Measurements from ENCODE around the gene PRSS33.

Gene PRSS33

DNA sequence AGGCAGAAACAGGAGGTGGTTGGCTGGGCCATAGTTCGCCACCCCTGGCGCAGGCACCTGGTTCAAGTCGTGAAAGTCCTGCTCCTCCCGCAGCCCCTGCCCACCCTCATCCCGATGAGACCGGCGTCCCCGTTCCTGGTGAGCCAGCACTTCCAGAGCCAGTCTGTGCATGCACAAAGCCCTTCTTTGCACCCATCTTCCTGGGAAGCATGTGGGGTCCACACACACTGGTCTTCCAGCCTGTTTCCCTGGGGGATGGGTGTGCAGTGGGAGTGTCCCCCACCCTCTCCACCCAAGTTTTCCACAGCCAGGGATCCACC lies 41.1 kb upstream of the PRSS33 start:
- H3K36me3 ChIP-seq (ENCODE audit: control insufficient read depth, insufficient read depth, low read length) = no peaks in the 10 kb centered on the region
- no peaks in the 10 kb centered on the region for H3K9me3 ChIP-seq (ENCODE audit: control insufficient read depth, low read length)
- H3K4me1 ChIP-seq (ENCODE audit: control insufficient read depth, insufficient read depth, low read length, poor library complexity, severe bottlenecking) = no peaks in the 10 kb centered on the region
- no peak overlapping the region for H3K27ac ChIP-seq (ENCODE audit: insufficient read depth, low read length, poor library complexity, severe bottlenecking)
- H3K4me3 ChIP-seq (ENCODE audit: insufficient read depth, low read depth, low read length, poor library complexity, severe bottlenecking) = no peak overlapping the region
- H3K27me3 ChIP-seq (replicated peaks; ENCODE audit: control insufficient read depth, insufficient read depth, low read length, poor library complexity, severe bottlenecking) = no peaks in the 10 kb centered on the region
- no peak for DNase-seq

DNA sequence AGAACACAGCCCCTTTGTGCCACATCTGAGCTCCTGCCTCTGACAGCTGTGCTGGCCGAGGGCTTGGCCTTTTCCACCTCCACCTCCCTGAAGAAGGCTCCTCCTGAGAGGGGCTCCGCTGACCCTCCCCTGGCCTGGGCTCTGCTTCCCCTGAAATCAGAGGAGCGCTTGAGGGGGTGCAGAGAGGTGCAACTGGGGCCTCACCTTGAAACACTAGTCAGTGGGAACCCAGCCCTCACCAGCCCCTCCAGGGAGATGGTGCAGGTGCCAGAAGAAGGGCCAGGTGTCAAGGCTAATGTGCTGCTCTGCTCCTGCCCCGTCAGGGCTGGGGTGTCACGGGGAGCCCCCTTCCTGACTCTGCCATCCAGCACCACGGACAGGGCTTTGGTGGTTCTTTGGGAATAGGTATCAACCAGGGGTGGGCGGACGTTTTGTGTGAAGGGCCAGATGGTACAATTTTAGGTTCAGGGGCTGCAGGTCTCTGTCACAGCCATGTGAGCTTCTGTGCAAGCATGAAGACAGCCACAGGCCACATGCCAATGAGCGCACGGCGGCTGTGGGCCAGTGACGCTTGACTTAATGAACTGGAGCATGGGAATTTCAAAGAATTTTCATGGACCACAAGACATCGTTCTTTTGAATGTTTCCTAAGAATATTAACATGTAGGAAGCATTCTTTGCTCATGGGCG lies 40.6 kb upstream of the PRSS33 start:
- no peaks in the 10 kb centered on the region for H3K9me3 ChIP-seq (ENCODE audit: control insufficient read depth, low read length)
- no peaks in the 10 kb centered on the region for H3K4me1 ChIP-seq (ENCODE audit: control insufficient read depth, insufficient read depth, low read length, poor library complexity, severe bottlenecking)
- H3K27ac ChIP-seq (ENCODE audit: insufficient read depth, low read length, poor library complexity, severe bottlenecking) = no peak overlapping the region
- H3K4me3 ChIP-seq (ENCODE audit: insufficient read depth, low read depth, low read length, poor library complexity, severe bottlenecking) = no peak overlapping the region
- no peaks in the 10 kb centered on the region for H3K27me3 ChIP-seq (replicated peaks; ENCODE audit: control insufficient read depth, insufficient read depth, low read length, poor library complexity, severe bottlenecking)
- H3K36me3 ChIP-seq (ENCODE audit: control insufficient read depth, insufficient read depth, low read length) = no peaks in the 10 kb centered on the region
- no peak for DNase-seq

DNA sequence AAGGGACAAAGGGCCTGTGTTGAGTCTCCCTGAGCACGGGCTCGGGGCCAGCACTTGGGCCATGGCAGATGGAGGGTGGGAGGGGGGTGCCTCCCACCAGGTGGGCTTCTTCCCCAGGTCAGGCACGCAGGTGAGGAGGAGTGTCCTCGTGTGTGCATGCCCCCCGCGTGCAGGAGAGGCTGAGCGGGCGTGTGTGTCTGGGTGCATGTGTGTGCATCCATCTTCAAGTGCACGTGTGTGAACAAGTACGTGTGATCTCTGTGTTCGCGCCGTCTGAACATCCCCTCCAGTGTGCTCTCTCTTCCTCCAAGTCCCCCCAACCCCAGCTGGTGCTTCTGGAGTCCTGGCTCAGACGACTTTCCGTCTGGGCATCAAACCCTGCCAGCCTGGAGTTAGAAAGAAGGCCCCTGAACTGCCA lies 40.0 kb upstream of the PRSS33 start:
- DNase-seq = no peak
- H3K27ac ChIP-seq (ENCODE audit: insufficient read depth, low read length, poor library complexity, severe bottlenecking) = no peak overlapping the region
- H3K4me1 ChIP-seq (ENCODE audit: control insufficient read depth, insufficient read depth, low read length, poor library complexity, severe bottlenecking) = no peaks in the 10 kb centered on the region
- H3K9me3 ChIP-seq (ENCODE audit: control insufficient read depth, low read length) = no peaks in the 10 kb centered on the region
- no peak overlapping the region for H3K4me3 ChIP-seq (ENCODE audit: insufficient read depth, low read depth, low read length, poor library complexity, severe bottlenecking)
- no peaks in the 10 kb centered on the region for H3K27me3 ChIP-seq (replicated peaks; ENCODE audit: control insufficient read depth, insufficient read depth, low read length, poor library complexity, severe bottlenecking)
- H3K36me3 ChIP-seq (ENCODE audit: control insufficient read depth, insufficient read depth, low read length) = no peaks in the 10 kb centered on the region

DNA sequence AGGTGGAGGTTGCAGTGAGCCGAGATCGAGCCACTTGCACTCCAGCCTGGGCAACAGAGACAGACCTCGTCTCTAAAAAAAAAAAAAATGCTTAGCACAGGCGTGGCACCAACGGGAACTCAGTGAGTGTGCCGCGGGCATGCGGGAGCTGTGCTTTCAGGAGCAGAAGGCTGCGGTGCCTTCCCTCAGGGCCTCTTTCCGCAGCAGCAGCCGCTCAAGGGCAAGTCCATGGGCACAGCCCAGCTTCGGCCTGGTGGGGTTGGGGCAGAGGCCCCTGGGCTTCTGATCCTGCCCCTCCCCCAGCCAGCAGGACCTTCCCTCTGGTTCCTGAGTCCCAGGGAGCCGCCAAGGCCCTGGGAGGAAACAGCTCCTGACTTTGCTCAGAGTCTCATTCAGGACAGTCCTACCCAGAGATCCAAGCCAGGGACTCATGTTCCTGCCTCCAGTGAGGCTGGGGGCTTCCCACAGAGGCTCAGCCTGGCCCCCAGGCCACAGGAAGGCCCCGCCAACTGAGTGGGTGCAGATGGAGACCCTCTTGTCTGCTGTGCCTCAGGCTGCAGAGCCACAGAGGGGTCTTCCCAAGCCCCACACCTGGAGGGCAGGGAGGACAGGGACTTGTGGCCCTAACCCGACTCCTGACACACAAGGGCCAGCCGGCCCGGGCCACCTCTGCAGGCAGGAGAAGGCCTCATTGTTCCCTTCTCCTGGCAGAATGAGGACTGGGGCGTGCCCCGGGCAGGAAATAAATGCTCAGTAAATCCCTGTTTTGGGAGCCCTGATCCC lies 39.4 kb upstream of the PRSS33 start:
- Histone ChIP-seq H3K9me3 (ENCODE audit: control insufficient read depth, low read length) (no peaks in the 10 kb centered on the region), H3K4me1 (ENCODE audit: control insufficient read depth, insufficient read depth, low read length, poor library complexity, severe bottlenecking) (no peaks in the 10 kb centered on the region), H3K27me3 (replicated peaks; ENCODE audit: control insufficient read depth, insufficient read depth, low read length, poor library complexity, severe bottlenecking) (no peaks in the 10 kb centered on the region), H3K36me3 (ENCODE audit: control insufficient read depth, insufficient read depth, low read length) (no peaks in the 10 kb centered on the region), H3K27ac (ENCODE audit: insufficient read depth, low read length, poor library complexity, severe bottlenecking) (no peak overlapping the region), H3K4me3 (ENCODE audit: insufficient read depth, low read depth, low read length, poor library complexity, severe bottlenecking) (no peak overlapping the region)
- DNase-seq = no peak

DNA sequence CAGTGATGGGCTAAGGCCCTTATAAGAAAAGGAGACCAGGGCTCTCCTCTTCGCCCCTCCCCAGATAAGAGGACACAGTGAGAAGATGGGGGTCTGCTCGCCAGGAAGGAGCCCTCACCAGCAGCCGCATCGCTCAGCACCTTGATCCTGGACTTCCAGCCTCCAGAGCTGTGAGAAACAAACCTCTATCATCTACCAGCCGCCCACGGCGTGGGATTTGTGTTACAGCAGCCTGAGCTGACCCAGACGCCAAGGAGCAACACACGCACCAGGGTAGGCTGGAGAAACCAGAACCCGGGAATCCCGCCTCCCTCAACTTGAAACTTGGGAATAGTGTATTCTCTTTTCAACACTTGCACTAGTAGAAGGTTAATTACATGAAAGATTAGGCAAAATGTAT lies 38.5 kb upstream of the PRSS33 start:
- Histone ChIP-seq H3K9me3 (ENCODE audit: control insufficient read depth, low read length) (no peaks in the 10 kb centered on the region), H3K4me3 (ENCODE audit: insufficient read depth, low read depth, low read length, poor library complexity, severe bottlenecking) (no peak overlapping the region), H3K27ac (ENCODE audit: insufficient read depth, low read length, poor library complexity, severe bottlenecking) (no peak overlapping the region), H3K36me3 (ENCODE audit: control insufficient read depth, insufficient read depth, low read length) (no peaks in the 10 kb centered on the region), H3K4me1 (ENCODE audit: control insufficient read depth, insufficient read depth, low read length, poor library complexity, severe bottlenecking) (no peaks in the 10 kb centered on the region), H3K27me3 (replicated peaks; ENCODE audit: control insufficient read depth, insufficient read depth, low read length, poor library complexity, severe bottlenecking) (no peaks in the 10 kb centered on the region)
- DNase-seq = no peak

DNA sequence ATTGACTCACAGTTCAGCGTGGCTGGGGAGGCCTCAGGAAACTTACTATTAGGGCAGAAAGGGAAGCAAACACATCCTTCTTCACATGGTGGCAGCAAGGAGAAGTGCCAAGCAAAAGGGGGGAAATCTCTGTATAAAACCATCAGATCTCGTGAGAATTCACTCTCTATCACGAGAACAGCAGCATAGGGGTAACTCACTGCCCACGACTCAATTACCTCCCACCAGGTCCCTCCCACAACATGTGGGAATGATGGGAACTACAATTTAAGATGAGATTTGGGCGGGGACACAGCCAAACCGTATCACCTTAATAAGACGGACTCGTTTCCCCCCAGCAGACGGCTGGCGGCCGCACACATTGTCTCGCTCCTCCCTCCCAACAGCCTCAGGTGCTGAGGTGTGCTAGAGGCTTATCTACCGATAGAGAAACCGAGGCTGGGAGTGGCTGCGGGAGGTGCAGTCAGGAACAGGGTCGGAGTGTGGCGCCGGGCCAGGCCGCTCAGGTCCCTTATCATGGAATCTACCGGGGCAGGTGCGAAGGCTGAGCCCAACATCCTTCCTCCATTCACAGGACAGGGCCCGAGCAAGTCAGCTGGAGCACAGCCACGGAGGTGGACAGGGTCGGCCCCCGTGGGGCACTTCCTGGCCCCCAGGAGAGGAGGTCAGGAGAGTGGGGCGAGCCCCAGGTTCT lies 37.8 kb upstream of the PRSS33 start:
- Histone ChIP-seq H3K27ac (ENCODE audit: insufficient read depth, low read length, poor library complexity, severe bottlenecking) (no peak overlapping the region), H3K4me1 (ENCODE audit: control insufficient read depth, insufficient read depth, low read length, poor library complexity, severe bottlenecking) (no peaks in the 10 kb centered on the region), H3K4me3 (ENCODE audit: insufficient read depth, low read depth, low read length, poor library complexity, severe bottlenecking) (no peak overlapping the region), H3K9me3 (ENCODE audit: control insufficient read depth, low read length) (no peaks in the 10 kb centered on the region), H3K36me3 (ENCODE audit: control insufficient read depth, insufficient read depth, low read length) (no peaks in the 10 kb centered on the region), H3K27me3 (replicated peaks; ENCODE audit: control insufficient read depth, insufficient read depth, low read length, poor library complexity, severe bottlenecking) (no peaks in the 10 kb centered on the region)
- no peak for DNase-seq

DNA sequence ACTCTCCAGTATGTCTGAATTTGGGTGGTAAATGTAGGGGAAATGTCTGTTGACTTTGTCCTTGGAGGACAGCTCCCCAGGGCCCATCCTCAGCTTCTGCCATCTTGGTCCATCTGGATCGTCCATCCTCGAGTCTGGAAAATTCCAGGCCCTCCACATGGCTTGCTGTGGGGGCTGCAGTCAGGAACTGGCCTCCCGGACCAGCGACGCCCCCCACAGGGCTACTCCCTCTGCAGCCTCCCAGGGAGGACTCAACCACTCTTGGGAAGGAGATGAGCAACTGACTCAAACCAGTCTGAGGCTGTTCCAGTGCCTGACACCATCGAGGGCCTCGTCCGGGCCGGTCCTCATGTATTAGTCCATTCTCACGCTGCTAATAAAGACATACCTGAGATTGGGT lies 37.3 kb upstream of the PRSS33 start:
- no peak overlapping the region for H3K27ac ChIP-seq (ENCODE audit: insufficient read depth, low read length, poor library complexity, severe bottlenecking)
- H3K36me3 ChIP-seq (ENCODE audit: control insufficient read depth, insufficient read depth, low read length) = no peaks in the 10 kb centered on the region
- no peaks in the 10 kb centered on the region for H3K4me1 ChIP-seq (ENCODE audit: control insufficient read depth, insufficient read depth, low read length, poor library complexity, severe bottlenecking)
- no peaks in the 10 kb centered on the region for H3K27me3 ChIP-seq (replicated peaks; ENCODE audit: control insufficient read depth, insufficient read depth, low read length, poor library complexity, severe bottlenecking)
- no peaks in the 10 kb centered on the region for H3K9me3 ChIP-seq (ENCODE audit: control insufficient read depth, low read length)
- H3K4me3 ChIP-seq (ENCODE audit: insufficient read depth, low read depth, low read length, poor library complexity, severe bottlenecking) = no peak overlapping the region
- DNase-seq = no peak

DNA sequence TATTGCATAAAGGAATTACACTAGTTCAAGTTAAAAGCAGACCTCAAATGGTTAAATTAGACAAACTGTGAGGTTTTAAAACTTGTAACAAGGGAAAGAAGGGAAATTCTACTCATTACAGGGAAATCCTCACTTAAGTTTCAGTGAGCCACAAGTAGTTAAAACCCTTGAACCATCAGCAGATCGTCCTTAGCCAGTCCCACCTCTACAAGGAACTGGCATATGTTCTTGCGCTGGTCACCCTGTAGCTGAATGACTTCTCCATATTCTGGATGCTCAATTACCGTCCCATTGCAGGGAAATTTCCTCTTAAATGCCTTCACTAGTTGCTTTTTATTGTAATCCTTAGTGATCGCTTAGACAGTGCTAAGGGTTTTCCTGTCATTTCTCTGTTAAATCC lies 35.1 kb upstream of the PRSS33 start:
- Histone ChIP-seq H3K4me1 (ENCODE audit: control insufficient read depth, insufficient read depth, low read length, poor library complexity, severe bottlenecking) (no peaks in the 10 kb centered on the region), H3K27ac (ENCODE audit: insufficient read depth, low read length, poor library complexity, severe bottlenecking) (no peak overlapping the region), H3K9me3 (ENCODE audit: control insufficient read depth, low read length) (no peaks in the 10 kb centered on the region), H3K27me3 (replicated peaks; ENCODE audit: control insufficient read depth, insufficient read depth, low read length, poor library complexity, severe bottlenecking) (peaks cover 3% of the 10 kb centered on the region), H3K4me3 (ENCODE audit: insufficient read depth, low read depth, low read length, poor library complexity, severe bottlenecking) (no peak overlapping the region), H3K36me3 (ENCODE audit: control insufficient read depth, insufficient read depth, low read length) (no peaks in the 10 kb centered on the region)
- no peak for DNase-seq

DNA sequence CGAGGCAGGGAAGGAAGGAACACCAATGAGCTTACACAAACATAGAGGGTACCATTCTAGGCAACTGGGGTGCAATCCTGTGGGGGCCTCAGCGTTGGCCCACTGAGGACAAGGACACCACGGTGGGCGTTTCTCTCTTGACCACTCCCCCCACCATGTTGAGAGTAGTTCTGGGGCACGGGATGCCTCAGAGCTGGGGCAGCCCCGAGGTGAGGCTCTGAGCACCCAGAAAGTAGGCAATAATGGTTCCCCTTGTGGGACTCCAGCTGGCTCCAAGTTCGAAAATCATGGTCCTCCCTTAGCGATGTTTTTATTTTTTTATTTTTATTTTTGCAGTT lies 34.8 kb upstream of the PRSS33 start:
- no peak for DNase-seq
- H3K4me3 ChIP-seq (ENCODE audit: insufficient read depth, low read depth, low read length, poor library complexity, severe bottlenecking) = no peak overlapping the region
- no peak overlapping the region for H3K27ac ChIP-seq (ENCODE audit: insufficient read depth, low read length, poor library complexity, severe bottlenecking)
- no peaks in the 10 kb centered on the region for H3K4me1 ChIP-seq (ENCODE audit: control insufficient read depth, insufficient read depth, low read length, poor library complexity, severe bottlenecking)
- peaks cover 3% of the 10 kb centered on the region for H3K27me3 ChIP-seq (replicated peaks; ENCODE audit: control insufficient read depth, insufficient read depth, low read length, poor library complexity, severe bottlenecking)
- no peaks in the 10 kb centered on the region for H3K9me3 ChIP-seq (ENCODE audit: control insufficient read depth, low read length)
- H3K36me3 ChIP-seq (ENCODE audit: control insufficient read depth, insufficient read depth, low read length) = no peaks in the 10 kb centered on the region

DNA sequence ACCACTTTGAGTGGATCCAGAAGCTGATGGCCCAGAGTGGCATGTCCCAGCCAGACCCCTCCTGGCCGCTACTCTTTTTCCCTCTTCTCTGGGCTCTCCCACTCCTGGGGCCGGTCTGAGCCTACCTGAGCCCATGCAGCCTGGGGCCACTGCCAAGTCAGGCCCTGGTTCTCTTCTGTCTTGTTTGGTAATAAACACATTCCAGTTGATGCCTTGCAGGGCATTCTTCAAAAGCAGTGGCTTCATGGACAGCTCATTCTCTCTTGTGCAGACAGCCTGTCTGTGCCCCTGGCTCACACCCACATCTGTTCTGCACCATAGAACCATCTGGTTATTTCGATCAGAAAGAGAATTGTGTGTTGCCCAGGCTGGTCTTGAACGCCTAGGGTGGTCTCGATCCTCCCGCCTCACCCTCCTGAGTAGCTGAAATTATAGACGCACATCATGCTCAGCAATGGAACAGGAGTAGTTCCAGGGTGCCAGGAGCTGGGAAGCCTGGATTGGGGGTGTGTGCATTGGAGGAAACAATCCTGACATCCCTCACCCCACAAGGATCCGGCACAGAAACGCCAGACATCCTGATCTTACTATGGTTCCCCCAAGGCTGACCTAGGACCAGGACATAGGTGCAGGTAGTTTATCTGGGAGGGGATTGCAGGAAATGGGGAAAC lies 34.3 kb upstream of the PRSS33 start:
- Histone ChIP-seq H3K4me3 (ENCODE audit: insufficient read depth, low read depth, low read length, poor library complexity, severe bottlenecking) (no peak overlapping the region), H3K27me3 (replicated peaks; ENCODE audit: control insufficient read depth, insufficient read depth, low read length, poor library complexity, severe bottlenecking) (peaks cover 3% of the 10 kb centered on the region), H3K36me3 (ENCODE audit: control insufficient read depth, insufficient read depth, low read length) (no peaks in the 10 kb centered on the region), H3K27ac (ENCODE audit: insufficient read depth, low read length, poor library complexity, severe bottlenecking) (no peak overlapping the region), H3K4me1 (ENCODE audit: control insufficient read depth, insufficient read depth, low read length, poor library complexity, severe bottlenecking) (no peaks in the 10 kb centered on the region), H3K9me3 (ENCODE audit: control insufficient read depth, low read length) (no peaks in the 10 kb centered on the region)
- no peak for DNase-seq
